Stimulated activated naive B cell treated with anti-CD40 and anti-IgM and Interleukin-4, amounts not matched to agents 10 μg/mL and 1 μg/mL and 100 μg/mL, for 72 hours (primary cell): ENCODE data around the gene PLCL2.
"Not testable (repeated sequence)": the region's sequence is repeated elsewhere in the genome, so short reads cannot be mapped to it uniquely, and the experiment has no call there.

ENCODE experiments used
- ATAC-seq, 2 donors: fragments of 150-1000 bp; cut with Tn5 transposase; replicated peaks; 2 replicates each; pipeline ENCODE4 v1.10.0; 2021; ENCODE audit warnings: moderate library complexity in 1 of 2
- DNase-seq: peaks from one replicate; pipeline ENCODE4 v3.0.0; 2021
- H3K27ac Mint-ChIP-seq: one replicate; pipeline ENCODE4 v1.8.0; 2022; ENCODE audit warnings: mild to moderate bottlenecking, mixed read lengths
- H3K27me3 Mint-ChIP-seq, 2 donors: one replicate each; pipeline ENCODE4 v1.8.0; 2022; ENCODE audit warnings: mixed read lengths in 2 of 2
- H3K36me3 Mint-ChIP-seq, 2 donors: one replicate each; pipeline ENCODE4 v1.8.0; 2022; ENCODE audit warnings: mixed read lengths in 2 of 2, mild to moderate bottlenecking in 1 of 2
- H3K4me1 Mint-ChIP-seq, 2 donors: one replicate each; pipeline ENCODE4 v1.8.0; 2022; ENCODE audit warnings: mixed read lengths in 2 of 2, mild to moderate bottlenecking in 1 of 2
- H3K4me3 Mint-ChIP-seq, 2 donors: one replicate each; pipeline ENCODE4 v1.8.0; 2022; ENCODE audit warnings: mild to moderate bottlenecking in 2 of 2, mixed read lengths in 2 of 2, moderate library complexity in 1 of 2
- H3K9me3 Mint-ChIP-seq, 2 donors: one replicate each; pipeline ENCODE4 v1.8.0; 2022; ENCODE audit warnings: mixed read lengths in 2 of 2, mild to moderate bottlenecking in 1 of 2

The PLCL2 gene

GRCh38 chr3:17116007-17116600 is 231.3 kb downstream of the PLCL2 start:
- Mint-ChIP-seq H3K27ac (no peak overlapping the region), H3K9me3 (peaks cover 0 to 4% of the 10 kb centered on the region in 2 donors), H3K4me3 (no peak overlapping the region), H3K36me3 (peaks cover 0 to 3% of the 10 kb centered on the region in 2 donors), H3K4me1 (peaks cover 6 to 7% of the 10 kb centered on the region in 2 donors), H3K27me3 (no peaks in the 10 kb centered on the region)
- ATAC-seq (no peak), DNase-seq (no peak)

GRCh38 chr3:17118771-17119170 is 234.0 kb downstream of the PLCL2 start:
- ATAC-seq (no peak), DNase-seq (no peak)
- H3K27me3 Mint-ChIP-seq = no peaks in the 10 kb centered on the region
- H3K9me3 Mint-ChIP-seq = peaks cover 0 to 4% of the 10 kb centered on the region in 2 donors
- H3K4me1 Mint-ChIP-seq = no peaks in the 10 kb centered on the region
- H3K27ac Mint-ChIP-seq = no peak overlapping the region
- H3K4me3 Mint-ChIP-seq = no peak overlapping the region
- H3K36me3 Mint-ChIP-seq = peaks cover 0 to under 1% of the 10 kb centered on the region in 2 donors

DNA sequence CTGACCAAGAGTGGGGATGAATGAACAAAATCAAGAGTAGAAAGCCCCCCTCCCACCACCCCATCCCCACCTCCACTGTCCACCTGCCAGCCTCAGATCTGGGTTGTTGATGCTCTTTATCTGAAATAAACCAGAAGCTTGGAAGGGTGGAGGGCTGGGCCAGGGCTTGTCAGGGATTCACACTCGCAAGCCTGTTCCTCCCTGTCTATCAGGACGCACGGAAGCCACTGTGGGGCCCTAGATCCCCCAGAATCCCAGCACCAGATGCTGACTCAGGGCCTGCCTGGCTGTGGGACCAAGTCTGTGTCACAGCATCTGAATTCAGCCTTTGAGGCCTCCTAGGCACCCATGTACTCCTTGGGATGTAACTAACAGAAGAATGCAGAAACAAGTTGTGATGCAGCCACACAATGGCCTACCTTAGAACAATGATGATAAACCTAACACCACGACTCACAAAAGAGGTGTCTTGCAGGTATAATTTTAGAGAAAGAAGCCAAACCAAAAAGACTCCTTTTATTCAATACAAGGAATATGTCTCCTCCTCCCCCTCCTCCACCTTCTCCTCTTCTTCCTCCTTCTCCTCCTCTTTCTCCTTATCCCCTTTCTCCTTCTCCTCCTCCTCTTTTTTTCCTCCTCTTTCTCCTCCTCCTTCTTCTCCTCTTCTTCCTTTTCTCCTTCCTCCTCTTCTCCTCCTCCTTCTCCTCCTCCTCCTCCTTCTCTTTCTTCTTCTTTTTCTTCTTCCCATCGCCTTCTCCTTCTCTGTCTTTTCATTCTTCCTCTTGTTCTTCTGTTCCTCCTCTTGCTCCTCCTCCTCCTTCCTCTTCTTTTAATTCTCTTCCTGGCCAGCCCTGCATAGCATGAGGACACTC is 234.7 kb downstream of the PLCL2 start:
- Mint-ChIP-seq H3K27ac (no peak overlapping the region), H3K27me3 (no peaks in the 10 kb centered on the region), H3K4me3 (no peak overlapping the region), H3K4me1 (no peaks in the 10 kb centered on the region), H3K36me3 (no peaks in the 10 kb centered on the region), H3K9me3 (peaks cover 0 to 3% of the 10 kb centered on the region in 2 donors)
- DNase-seq (no peak), ATAC-seq (no peak)

DNA sequence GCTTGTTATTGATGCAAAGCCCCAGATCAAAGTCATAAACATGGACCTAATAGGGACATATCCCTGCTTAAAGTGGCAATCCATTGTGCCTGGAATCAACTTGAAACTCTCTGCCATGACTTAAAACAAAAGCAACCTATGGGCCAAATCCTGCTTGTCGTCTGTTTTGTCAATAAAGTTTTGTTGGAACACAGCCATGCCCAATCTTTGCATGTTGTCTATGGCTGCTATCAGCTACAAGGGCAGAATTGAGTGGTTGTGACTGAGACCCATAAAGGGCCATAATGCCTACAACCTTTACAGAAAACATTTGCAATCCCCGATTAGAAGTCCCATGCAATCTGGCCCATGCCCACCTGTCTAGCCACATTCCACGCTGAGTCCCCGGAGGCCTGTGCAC is 235.4 kb downstream of the PLCL2 start:
- ATAC-seq (no peak), DNase-seq (no peak)
- Mint-ChIP-seq H3K36me3 (no peaks in the 10 kb centered on the region), H3K4me3 (no peak overlapping the region), H3K4me1 (no peaks in the 10 kb centered on the region), H3K27me3 (no peaks in the 10 kb centered on the region), H3K27ac (no peak overlapping the region), H3K9me3 (peaks cover 0 to 3% of the 10 kb centered on the region in 2 donors)

DNA sequence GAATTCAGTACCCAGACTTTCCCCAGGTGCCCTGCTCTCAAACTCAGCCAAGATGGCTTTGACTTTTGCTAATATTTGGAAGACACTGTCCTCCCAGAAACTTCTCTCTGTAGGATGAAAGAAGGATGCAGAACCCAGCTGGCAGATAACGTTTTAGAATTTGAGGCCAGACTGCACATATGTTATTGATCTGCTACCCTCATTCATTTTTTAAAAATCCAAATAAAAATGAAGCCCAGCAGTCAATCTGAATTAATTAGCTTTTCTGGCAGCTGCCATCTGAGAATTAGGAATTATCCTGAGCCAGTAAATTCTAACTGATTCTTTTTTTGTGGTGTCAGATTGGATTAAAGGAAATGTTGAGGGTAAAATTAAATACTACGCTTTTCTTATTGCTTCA is 236.6 kb downstream of the PLCL2 start:
- ATAC-seq (no peak), DNase-seq (no peak)
- Mint-ChIP-seq H3K27me3 (no peaks in the 10 kb centered on the region), H3K9me3 (peaks cover 0 to 3% of the 10 kb centered on the region in 2 donors), H3K4me3 (no peak overlapping the region), H3K4me1 (no peaks in the 10 kb centered on the region), H3K27ac (no peak overlapping the region), H3K36me3 (no peaks in the 10 kb centered on the region)

GRCh38 chr3:17122758-17123157 is 238.0 kb downstream of the PLCL2 start:
- peaks cover 5 to 7% of the 10 kb centered on the region in 2 donors for H3K9me3 Mint-ChIP-seq
- no peaks in the 10 kb centered on the region for H3K4me1 Mint-ChIP-seq
- no peak overlapping the region for H3K4me3 Mint-ChIP-seq

GRCh38 chr3:17125738-17126442 is 241.1 kb downstream of the PLCL2 start:
- Mint-ChIP-seq H3K36me3 (peaks cover 4 to 5% of the 10 kb centered on the region in 2 donors), H3K27ac (no peak overlapping the region), H3K27me3 (no peaks in the 10 kb centered on the region), H3K9me3 (peaks cover 11 to 16% of the 10 kb centered on the region in 2 donors), H3K4me1 (no peaks in the 10 kb centered on the region), H3K4me3 (no peak overlapping the region)
- no peak for DNase-seq
- ATAC-seq = no peak

More at GRCh38 chr3:17122758-17123157, 238.0 kb downstream of the PLCL2 start:
- no peak for DNase-seq
- no peaks in the 10 kb centered on the region for H3K27me3 Mint-ChIP-seq
- ATAC-seq = no peak
- peaks cover under 1 to 2% of the 10 kb centered on the region in 2 donors for H3K36me3 Mint-ChIP-seq
- H3K27ac Mint-ChIP-seq = no peak overlapping the region

GRCh38 chr3:17128671-17129070 is 243.9 kb downstream of the PLCL2 start:
- H3K27ac Mint-ChIP-seq, H3K27me3 Mint-ChIP-seq, DNase-seq, H3K36me3 Mint-ChIP-seq, H3K4me3 Mint-ChIP-seq, H3K4me1 Mint-ChIP-seq, ATAC-seq: not testable (repeated sequence)
- peaks cover 11 to 13% of the 10 kb centered on the region in 2 donors for H3K9me3 Mint-ChIP-seq

DNA sequence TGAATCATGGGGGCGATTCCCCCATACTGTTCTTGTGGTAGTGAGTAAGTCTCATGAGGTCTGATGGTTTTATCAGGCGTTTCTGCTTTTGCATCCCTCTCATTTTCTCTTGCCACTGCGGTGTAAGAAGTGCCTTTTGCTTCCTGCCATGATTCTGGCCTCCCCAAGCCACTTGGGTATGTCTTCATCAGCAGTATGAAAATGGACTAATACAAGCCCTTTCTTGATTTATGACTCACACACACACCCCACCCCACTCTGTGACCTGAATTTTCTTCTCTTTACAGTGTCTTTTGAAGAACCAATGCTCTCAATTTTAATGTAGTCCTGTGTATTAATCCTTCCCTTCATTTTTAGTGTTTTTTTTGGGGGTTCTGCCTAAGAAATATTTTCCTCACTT is 244.8 kb downstream of the PLCL2 start:
- no peaks in the 10 kb centered on the region for H3K27me3 Mint-ChIP-seq
- no peaks in the 10 kb centered on the region for H3K4me1 Mint-ChIP-seq
- no peak for DNase-seq
- H3K36me3 Mint-ChIP-seq = peaks cover 4 to 5% of the 10 kb centered on the region in 2 donors
- peaks cover 11 to 13% of the 10 kb centered on the region in 2 donors for H3K9me3 Mint-ChIP-seq
- no peak overlapping the region for H3K4me3 Mint-ChIP-seq
- ATAC-seq = no peak
- no peak overlapping the region for H3K27ac Mint-ChIP-seq

DNA sequence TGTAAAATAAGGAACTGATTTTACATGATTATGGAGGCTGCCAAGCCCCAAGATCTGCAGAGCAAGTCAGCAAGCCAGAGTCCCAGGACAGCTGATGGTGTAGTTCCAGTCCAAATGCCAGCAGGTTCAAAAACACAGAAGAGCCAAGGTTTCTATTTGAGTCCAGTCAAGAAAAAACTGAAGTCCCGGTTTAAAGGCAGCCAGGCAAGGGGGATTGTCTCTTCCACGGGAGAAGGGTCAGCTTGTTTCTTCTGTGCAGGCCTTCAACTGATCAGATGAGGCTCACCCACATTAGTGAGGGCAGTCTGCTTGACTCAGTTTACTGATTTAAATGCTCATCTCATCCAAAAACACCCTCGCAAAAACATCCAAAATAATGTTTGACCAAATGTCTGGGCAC is 246.2 kb downstream of the PLCL2 start:
- Mint-ChIP-seq H3K4me3 (no peak overlapping the region), H3K9me3 (peaks cover 13 to 15% of the 10 kb centered on the region in 2 donors), H3K27me3 (no peaks in the 10 kb centered on the region), H3K36me3 (peaks cover 4 to 5% of the 10 kb centered on the region in 2 donors), H3K4me1 (no peaks in the 10 kb centered on the region), H3K27ac (no peak overlapping the region)
- no peak for ATAC-seq
- no peak for DNase-seq

DNA sequence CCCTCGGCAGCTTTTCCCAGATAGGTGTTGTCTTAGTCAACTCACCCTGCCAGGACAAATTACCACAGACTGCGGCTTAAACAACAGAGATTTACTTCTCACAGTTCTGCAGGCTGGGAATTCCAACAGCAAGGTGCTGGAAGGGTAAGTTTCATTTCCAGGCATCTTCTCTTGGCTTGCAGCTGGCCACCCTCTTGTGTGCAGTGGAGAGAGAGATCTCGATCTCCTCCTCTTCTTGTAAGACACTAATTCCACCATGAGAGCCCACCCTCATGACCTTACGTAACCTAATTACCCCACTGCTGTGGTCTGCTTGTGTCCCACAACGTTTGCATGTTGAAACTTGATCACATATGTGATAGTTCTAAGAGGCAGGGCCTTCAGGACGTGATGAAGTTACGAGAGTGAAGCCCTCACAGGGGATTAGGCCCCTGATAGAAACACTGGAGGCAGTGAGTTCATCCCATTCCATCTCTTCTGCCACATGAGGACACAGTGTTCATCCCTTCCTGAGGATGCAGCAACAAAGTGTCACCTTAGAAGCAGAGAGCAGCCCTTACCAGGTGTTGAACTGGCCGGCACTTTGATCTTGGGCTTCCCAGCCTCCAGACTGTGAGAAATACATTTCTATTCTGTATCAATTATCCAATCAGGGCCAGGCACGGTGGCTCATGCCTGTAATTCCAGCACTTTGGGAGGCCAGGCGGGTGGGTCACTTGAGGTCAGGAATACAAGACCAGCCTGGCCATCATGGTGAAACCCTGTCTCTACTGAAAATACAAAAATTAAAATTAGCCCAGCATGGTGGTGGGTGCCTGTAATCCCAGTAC is 247.7 kb downstream of the PLCL2 start:
- DNase-seq (no peak), ATAC-seq (no peak)
- H3K4me1 Mint-ChIP-seq = no peaks in the 10 kb centered on the region
- H3K27me3 Mint-ChIP-seq = no peaks in the 10 kb centered on the region
- H3K4me3 Mint-ChIP-seq = no peak overlapping the region
- peaks cover 11 to 13% of the 10 kb centered on the region in 2 donors for H3K9me3 Mint-ChIP-seq
- H3K36me3 Mint-ChIP-seq = peaks cover 4 to 5% of the 10 kb centered on the region in 2 donors
- H3K27ac Mint-ChIP-seq = no peak overlapping the region

- no peak for ATAC-seq
- no peak for DNase-seq
- Mint-ChIP-seq H3K4me1 (peaks cover 0 to under 1% of the 10 kb centered on the region in 2 donors), H3K27me3 (no peaks in the 10 kb centered on the region), H3K27ac (no peak overlapping the region), H3K36me3 (no peaks in the 10 kb centered on the region), H3K9me3 (peaks cover 4% of the 10 kb centered on the region in 2 donors), H3K4me3 (no peak overlapping the region)
Observed at GRCh38 chr3:17133632-17134545, 249.1 kb downstream of the PLCL2 start.

- peaks cover 0 to 4% of the 10 kb centered on the region in 2 donors for H3K9me3 Mint-ChIP-seq
- peaks cover 9 to 10% of the 10 kb centered on the region in 2 donors for H3K4me1 Mint-ChIP-seq
- no peak for ATAC-seq
- no peak for DNase-seq
- no peak overlapping the region for H3K27ac Mint-ChIP-seq
- H3K4me3 Mint-ChIP-seq = no peak overlapping the region
- H3K27me3 Mint-ChIP-seq = peaks cover 0 to 4% of the 10 kb centered on the region in 2 donors
- H3K36me3 Mint-ChIP-seq = no peaks in the 10 kb centered on the region
Observed at GRCh38 chr3:17135696-17136095, 250.9 kb downstream of the PLCL2 start.
